Tibial nerve (tissue), 4 donors: Measurements from ENCODE around the gene OPCML. TPM values are rescaled to one million over a fixed set of nuclear protein-coding genes. Genes with fewer than 3 reads are reported as not detected.

Experiments used
- DNase-seq, 2 donors: peaks; one replicate each; pipeline ENCODE4 v3.0.0-alpha.2; 2019; ENCODE audit warnings: low spot score in 2 of 2
- H3K27ac ChIP-seq, 4 donors: fragments of 200-600 bp; sonication (generic) in 3 of 4; one replicate each; pipeline ENCODE4 v1.5.1; 2017 to 2019; ENCODE audit warnings: mild to moderate bottlenecking in 1 of 4
- H3K27me3 ChIP-seq, 2 donors: fragments of 200-600 bp; sonication (generic) in 1 of 2; one replicate each; pipeline versions ENCODE4 v1.5.1 to v1.6.0; 2017 to 2019
- H3K36me3 ChIP-seq, 3 donors: fragments of 200-600 bp; sonication (generic); one replicate each; pipeline ENCODE4 v1.5.1; 2018 to 2019
- H3K4me1 ChIP-seq, 4 donors: fragments of 200-600 bp; sonication (generic) in 3 of 4; one replicate each; pipeline ENCODE4 v1.5.1; 2017 to 2019
- H3K4me3 ChIP-seq, 4 donors: fragments of 200-600 bp; sonication (generic) in 3 of 4; one replicate each; pipeline ENCODE4 v1.5.1; 2017 to 2019; ENCODE audit warnings: mild to moderate bottlenecking in 1 of 4, moderate library complexity in 1 of 4
- H3K9me3 ChIP-seq, 4 donors: fragments of 200-600 bp; sonication (generic) in 3 of 4; one replicate each; pipeline ENCODE4 v1.5.1; 2017 to 2019
- EP300 ChIP-seq, 2 donors: sonication (generic); formaldehyde crosslinking; IDR thresholded peaks; one replicate each; pipeline ENCODE4 v1.6.1; 2017; ENCODE audit warnings: antibody characterized with exemption in 2 of 2, mild to moderate bottlenecking in 1 of 2
- POLR2A ChIP-seq, 2 donors: fragments of 450-650 bp; IDR thresholded peaks; one replicate each; pipeline ENCODE4 v1.6.1; 2017; ENCODE audit warnings: antibody characterized with exemption in 2 of 2, mild to moderate bottlenecking in 2 of 2, moderate library complexity in 2 of 2
- WGBS, 2 donors: methylation state at CpG; one replicate each; pipeline ENCODE4 v1.1.5; 2018; 5-methylcytosine and 5-hydroxymethylcytosine counted together
- total RNA-seq, 4 donors: library from RNA; depleted of rRNA; stranded (reverse); fragments of >200 nt; gene quantifications; one replicate each; pipeline ENCODE4 v1.1.0, GENCODE V29; 2016
- TF ChIP-seq, protein P1 (sequence below), 5 experiments: fragments of 200-600 bp in 3 of 5; fragments of 450-650 bp in 2 of 5; sonication (generic) in 3 of 5; IDR thresholded peaks; one replicate each; pipeline ENCODE4 v1.5.1; 2016 to 2019; ENCODE audit warnings: antibody characterized with exemption in 5 of 5, mild to moderate bottlenecking in 3 of 5, moderate library complexity in 2 of 5

Gene OPCML
- total RNA-seq, 4 donors from 2014 or later, result 1.0 to 10.8 (median 1.9) TPM

GRCh38 chr11:133325711-133326110, 206.6 kb downstream of the OPCML start:
- no peaks in the 10 kb centered on the region for H3K9me3 ChIP-seq
- no peak overlapping the region for H3K4me3 ChIP-seq
- no peaks in the 10 kb centered on the region for H3K36me3 ChIP-seq
- 49 to 60% methylated on average over 3 of the region's 3 CpGs for WGBS, 2 donors
- DNase-seq, result no peak
- TF ChIP-seq EP300 (IDR thresholded peaks at IDR 0.05) (no peak), POLR2A (IDR thresholded peaks at IDR 0.05) (no peak)
- TF ChIP-seq, protein P1, sequence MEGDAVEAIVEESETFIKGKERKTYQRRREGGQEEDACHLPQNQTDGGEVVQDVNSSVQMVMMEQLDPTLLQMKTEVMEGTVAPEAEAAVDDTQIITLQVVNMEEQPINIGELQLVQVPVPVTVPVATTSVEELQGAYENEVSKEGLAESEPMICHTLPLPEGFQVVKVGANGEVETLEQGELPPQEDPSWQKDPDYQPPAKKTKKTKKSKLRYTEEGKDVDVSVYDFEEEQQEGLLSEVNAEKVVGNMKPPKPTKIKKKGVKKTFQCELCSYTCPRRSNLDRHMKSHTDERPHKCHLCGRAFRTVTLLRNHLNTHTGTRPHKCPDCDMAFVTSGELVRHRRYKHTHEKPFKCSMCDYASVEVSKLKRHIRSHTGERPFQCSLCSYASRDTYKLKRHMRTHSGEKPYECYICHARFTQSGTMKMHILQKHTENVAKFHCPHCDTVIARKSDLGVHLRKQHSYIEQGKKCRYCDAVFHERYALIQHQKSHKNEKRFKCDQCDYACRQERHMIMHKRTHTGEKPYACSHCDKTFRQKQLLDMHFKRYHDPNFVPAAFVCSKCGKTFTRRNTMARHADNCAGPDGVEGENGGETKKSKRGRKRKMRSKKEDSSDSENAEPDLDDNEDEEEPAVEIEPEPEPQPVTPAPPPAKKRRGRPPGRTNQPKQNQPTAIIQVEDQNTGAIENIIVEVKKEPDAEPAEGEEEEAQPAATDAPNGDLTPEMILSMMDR (IDR thresholded peaks at IDR 0.05), result no peak
- no peaks in the 10 kb centered on the region for H3K27me3 ChIP-seq
- H3K27ac ChIP-seq, result no peak overlapping the region
- no peaks in the 10 kb centered on the region for H3K4me1 ChIP-seq

- no peaks in the 10 kb centered on the region for H3K27me3 ChIP-seq
- H3K4me3 ChIP-seq, result no peak overlapping the region
- 57 to 59% methylated on average over 3 of the region's 3 CpGs for WGBS, 2 donors
- no peaks in the 10 kb centered on the region for H3K4me1 ChIP-seq
- no peaks in the 10 kb centered on the region for H3K36me3 ChIP-seq
- H3K27ac ChIP-seq, result no peak overlapping the region
- H3K9me3 ChIP-seq, result no peaks in the 10 kb centered on the region
- TF ChIP-seq, protein P1 (IDR thresholded peaks at IDR 0.05), result no peak
- TF ChIP-seq EP300 (IDR thresholded peaks at IDR 0.05) (no peak), POLR2A (IDR thresholded peaks at IDR 0.05) (no peak)
- no peak for DNase-seq
Observed at GRCh38 chr11:133323354-133323753, 208.9 kb downstream of the OPCML start.

GRCh38 chr11:133318221-133318620, 214.1 kb downstream of the OPCML start:
- TF ChIP-seq POLR2A (IDR thresholded peaks at IDR 0.05), result no peak
- TF ChIP-seq, protein P1 (IDR thresholded peaks at IDR 0.05), result no peak
- no peak for TF ChIP-seq EP300 (IDR thresholded peaks at IDR 0.05)
- Histone ChIP-seq H3K9me3 (no peaks in the 10 kb centered on the region), H3K27me3 (no peaks in the 10 kb centered on the region), H3K36me3 (no peaks in the 10 kb centered on the region), H3K4me3 (no peak overlapping the region), H3K4me1 (no peaks in the 10 kb centered on the region), H3K27ac (no peak overlapping the region)
- no peak for DNase-seq
- 42% methylated on average over 5 of the region's 5 CpGs for WGBS, 2 donors

DNA sequence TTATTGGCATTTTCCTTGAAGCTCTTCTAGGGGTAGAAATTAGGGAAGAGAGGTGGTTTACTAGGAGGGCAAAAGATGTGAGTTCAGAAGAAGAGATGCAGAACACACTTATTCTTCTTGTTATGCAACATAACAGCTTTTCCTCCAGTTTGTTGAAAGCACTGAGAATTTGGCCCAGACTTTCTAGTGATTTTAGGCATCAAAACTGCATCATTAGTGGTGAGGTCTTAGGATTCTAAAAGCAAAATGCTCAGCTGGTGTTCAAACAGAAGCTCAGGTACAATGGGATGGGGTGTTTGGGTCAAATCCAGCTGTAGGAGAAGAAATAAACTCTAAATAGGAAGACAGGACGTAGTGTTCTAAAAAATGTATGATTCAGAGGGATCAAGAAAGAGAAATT, 221.1 kb downstream of the OPCML start:
- no peak for TF ChIP-seq POLR2A (IDR thresholded peaks at IDR 0.05)
- TF ChIP-seq EP300 (IDR thresholded peaks at IDR 0.05), result no peak
- TF ChIP-seq, protein P1 (IDR thresholded peaks at IDR 0.05), result no peak
- DNase-seq, result no peak
- H3K36me3 ChIP-seq, result no peaks in the 10 kb centered on the region
- no peak overlapping the region for H3K4me3 ChIP-seq
- 72 to 77% methylated on average over 1 of the region's 1 CpG for WGBS, 2 donors
- H3K9me3 ChIP-seq, result no peaks in the 10 kb centered on the region
- no peaks in the 10 kb centered on the region for H3K27me3 ChIP-seq
- no peak overlapping the region for H3K27ac ChIP-seq
- H3K4me1 ChIP-seq, result no peaks in the 10 kb centered on the region

- 29 to 40% methylated on average over 2 of the region's 2 CpGs for WGBS, 2 donors
- no peaks in the 10 kb centered on the region for H3K27me3 ChIP-seq
- H3K4me1 ChIP-seq, result no peaks in the 10 kb centered on the region
- TF ChIP-seq POLR2A (IDR thresholded peaks at IDR 0.05), result no peak
- TF ChIP-seq EP300 (IDR thresholded peaks at IDR 0.05), result no peak
- TF ChIP-seq, protein P1 (IDR thresholded peaks at IDR 0.05), result no peak
- DNase-seq, result no peak
- H3K36me3 ChIP-seq, result no peaks in the 10 kb centered on the region
- no peak overlapping the region for H3K27ac ChIP-seq
- H3K9me3 ChIP-seq, result no peaks in the 10 kb centered on the region
- no peak overlapping the region for H3K4me3 ChIP-seq
Observed at GRCh38 chr11:133306019-133306418, 226.3 kb downstream of the OPCML start.
